Renal pelvis (tissue), 4 donors: ENCODE measurements around the gene PPM1F. TPM values are rescaled to one million over a fixed set of nuclear protein-coding genes. Genes with fewer than 3 reads are reported as not detected.

ENCODE experiments used
- DNase-seq: peaks from one replicate; pipeline ENCODE4 v3.0.0-alpha.2; 2013
- polyA plus RNA-seq, 3 donors: library from polyadenylated mRNA; unstranded; fragments of 120-200 nt; gene quantifications; one replicate each; pipeline ENCODE4 v1.2.1, GENCODE V29; 2013; ENCODE audit not compliant: insufficient read length in 3 of 3

Gene PPM1F
- polyA plus RNA-seq, 3 donors = 41.9 to 51.9 (median 43.1) TPM

- DNase-seq = no peak
Observed at GRCh38 chr22:21963286-21963685, 10.6 kb upstream of the PPM1F start.

DNA sequence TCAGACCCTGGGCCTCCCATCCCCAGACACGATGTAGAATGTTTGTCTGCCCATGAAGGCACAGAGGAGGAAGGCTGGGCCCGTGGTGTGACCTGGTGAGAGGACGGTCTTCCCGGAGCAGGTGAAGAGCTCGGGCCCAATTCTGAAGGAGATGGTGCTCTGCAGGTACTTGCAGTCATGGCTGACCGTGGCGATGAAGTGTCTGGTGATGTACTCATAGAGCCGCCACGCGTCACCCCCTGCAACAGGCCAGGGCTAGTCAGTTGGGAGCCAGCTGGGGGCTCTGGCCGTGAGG, 10.0 kb upstream of the PPM1F start:
- DNase-seq = no peak

DNA sequence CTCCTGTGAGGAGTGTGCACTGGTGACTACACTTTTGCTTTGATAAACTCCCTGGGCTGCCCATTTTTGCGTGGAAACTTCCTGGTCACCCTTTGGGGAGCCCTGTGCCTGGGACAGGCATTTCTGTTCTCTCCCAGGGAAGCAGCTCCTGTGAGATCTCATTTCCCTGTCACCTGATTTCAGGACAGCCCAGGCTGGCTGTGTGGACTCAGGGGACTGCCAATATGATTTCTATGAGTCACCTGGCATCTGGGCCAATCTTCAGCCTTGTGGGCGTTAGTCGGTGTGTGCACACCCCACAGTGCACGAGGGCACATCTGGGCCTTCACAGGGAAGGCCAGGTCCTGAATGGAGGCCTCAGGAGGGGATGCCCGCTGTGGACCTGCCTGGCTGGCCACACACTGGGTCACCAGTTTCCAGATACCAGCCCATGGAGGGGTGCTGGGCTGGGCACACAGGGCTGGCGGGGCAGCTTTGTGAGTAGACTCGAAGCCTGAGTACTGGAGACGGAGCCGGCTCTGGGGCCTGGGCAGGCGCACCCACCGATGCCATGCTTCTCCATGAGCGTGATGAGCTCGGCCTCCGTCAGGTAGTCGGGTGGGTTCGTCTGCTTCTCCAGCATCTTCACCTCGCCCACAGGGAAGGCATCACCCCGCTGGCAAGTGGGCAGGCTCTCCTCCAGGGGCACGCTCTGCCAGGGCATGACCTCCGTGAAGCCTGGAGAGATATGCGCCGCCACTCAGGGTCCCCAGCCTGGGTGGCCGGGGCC, 9.4 kb upstream of the PPM1F start:
- DNase-seq = no peak

GRCh38 chr22:21961127-21961867, 8.6 kb upstream of the PPM1F start:
- DNase-seq = no peak

GRCh38 chr22:21960200-21961126, 7.8 kb upstream of the PPM1F start:
- DNase-seq = no peak

GRCh38 chr22:21959274-21960074, 6.8 kb upstream of the PPM1F start:
- no peak for DNase-seq

GRCh38 chr22:21958360-21959273, 6.0 kb upstream of the PPM1F start:
- no peak for DNase-seq

DNA sequence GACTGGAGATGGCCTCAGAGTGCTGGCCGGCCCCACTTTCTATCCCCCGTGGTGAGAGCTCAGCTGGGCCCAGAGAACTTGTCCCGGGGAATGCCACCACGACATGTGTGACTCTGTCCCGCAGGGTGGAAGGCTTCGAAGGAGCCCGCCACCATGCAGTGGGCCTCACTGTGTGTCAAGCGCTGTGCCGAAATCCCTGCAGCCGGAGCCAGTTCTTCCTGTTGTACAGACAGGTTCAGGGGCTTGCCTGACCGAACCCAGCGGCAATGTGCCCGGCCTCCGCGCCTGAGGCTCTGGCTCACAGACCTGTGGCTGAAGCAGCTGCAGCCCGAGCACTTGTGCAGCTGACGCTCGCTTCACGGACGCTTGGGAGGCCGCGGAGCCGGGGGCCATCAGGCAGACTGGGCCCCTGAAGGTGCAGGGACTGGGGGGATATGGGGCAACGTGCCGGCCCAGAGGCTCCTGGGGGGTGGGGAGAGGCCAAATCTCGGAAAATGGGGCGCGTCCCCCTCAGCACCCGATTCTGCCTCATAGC, 650 bp downstream of the PPM1F start:
- DNase-seq = no peak

DNA sequence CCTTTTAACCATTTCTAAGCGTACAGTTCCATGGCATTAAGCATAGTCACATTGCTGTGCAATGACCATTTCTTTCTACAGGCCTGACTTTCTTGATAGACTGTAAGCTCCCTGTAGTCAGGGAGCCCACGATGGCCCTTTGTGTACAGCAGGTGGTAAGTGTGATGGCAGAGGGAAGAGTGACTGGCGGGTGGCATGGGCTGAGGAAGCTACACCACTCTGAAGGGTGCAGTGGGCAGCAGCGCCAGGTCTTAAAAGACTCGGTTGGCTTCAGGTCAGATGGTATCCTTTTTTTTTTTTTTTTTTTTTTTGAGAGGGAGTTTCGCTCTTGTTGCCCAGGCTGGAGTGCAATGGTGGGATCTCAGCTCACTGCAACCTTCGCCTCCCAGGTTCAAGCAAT, 1.6 kb downstream of the PPM1F start:
- no peak for DNase-seq

DNA sequence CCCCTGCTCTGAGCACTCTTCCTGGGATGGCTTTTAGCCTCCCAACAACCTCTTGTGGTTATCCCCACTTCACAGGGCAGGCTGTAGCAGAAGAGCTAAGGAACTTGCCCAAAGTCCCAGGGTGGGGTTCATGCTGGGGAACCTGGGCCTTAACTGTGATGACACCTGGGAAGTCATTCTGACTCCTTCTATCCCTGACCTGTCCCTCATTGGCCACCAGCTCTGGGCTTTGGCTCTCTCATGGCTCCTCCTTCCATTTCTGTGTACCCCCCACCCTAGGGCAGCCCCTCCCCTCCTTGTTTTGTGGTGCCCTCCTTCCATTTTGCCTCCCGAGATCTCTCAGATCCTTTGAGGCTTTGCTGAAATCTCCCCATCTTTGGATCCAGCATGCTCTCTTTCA, 2.7 kb downstream of the PPM1F start:
- DNase-seq = no peak

DNA sequence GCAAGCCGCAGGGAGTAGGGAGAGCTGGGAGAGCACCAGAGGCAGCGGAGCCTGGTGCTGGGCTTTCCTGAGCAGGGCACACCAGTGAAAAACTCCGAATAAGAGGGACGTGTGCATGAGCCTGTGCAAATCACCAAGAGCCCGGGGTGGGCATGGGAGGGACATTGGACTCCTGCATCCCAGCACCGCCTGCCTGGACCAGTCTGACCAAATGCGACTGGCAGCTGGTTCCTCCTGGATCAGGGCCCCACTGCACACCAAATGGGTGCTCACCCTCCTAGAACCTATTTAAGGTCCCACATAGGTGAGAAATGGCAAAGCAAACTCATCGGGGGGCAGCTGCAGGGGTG, 3.1 kb downstream of the PPM1F start:
- no peak for DNase-seq

DNA sequence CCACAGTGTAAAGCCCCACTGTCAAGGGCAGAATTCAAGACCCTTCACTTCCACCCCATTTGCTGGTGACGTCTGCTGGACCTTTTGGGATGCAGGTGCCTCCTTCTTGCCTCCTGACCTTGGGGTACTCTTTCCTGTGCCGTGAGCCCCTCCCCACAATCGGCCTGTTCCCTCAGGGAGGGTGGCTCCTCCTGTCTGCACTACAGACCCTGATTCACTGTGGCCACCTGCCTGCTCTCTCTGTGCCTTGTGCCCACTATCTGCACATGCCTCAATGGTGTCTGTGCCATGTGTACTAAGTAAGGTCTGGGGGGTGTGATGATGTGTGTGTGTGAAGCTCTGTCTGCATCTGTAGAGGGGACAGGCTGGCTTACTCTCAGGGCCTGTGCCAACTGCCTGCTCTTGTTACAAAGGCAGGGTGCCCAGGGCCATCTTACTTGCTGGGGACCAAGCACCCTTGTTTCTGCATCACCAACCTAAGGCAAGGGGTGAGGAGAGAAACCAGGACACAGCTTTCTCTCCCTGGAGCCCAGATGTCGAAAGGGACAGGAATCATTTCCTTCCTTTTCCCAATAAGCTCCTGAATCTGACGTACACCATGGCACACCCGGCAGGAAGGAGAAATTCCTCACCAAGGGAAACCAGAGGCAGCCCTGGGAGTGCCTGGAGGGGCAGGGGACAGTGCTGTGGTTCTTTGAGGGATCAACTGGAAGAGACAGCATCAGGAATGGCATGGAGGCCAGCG, 3.7 kb downstream of the PPM1F start:
- DNase-seq = no peak

- DNase-seq = no peak
Observed at GRCh38 chr22:21948390-21948789, 4.3 kb downstream of the PPM1F start.

GRCh38 chr22:21947040-21948014, 5.3 kb downstream of the PPM1F start:
- DNase-seq = no peak

- DNase-seq = no peak
Observed at GRCh38 chr22:21946262-21946925, 6.3 kb downstream of the PPM1F start.

DNA sequence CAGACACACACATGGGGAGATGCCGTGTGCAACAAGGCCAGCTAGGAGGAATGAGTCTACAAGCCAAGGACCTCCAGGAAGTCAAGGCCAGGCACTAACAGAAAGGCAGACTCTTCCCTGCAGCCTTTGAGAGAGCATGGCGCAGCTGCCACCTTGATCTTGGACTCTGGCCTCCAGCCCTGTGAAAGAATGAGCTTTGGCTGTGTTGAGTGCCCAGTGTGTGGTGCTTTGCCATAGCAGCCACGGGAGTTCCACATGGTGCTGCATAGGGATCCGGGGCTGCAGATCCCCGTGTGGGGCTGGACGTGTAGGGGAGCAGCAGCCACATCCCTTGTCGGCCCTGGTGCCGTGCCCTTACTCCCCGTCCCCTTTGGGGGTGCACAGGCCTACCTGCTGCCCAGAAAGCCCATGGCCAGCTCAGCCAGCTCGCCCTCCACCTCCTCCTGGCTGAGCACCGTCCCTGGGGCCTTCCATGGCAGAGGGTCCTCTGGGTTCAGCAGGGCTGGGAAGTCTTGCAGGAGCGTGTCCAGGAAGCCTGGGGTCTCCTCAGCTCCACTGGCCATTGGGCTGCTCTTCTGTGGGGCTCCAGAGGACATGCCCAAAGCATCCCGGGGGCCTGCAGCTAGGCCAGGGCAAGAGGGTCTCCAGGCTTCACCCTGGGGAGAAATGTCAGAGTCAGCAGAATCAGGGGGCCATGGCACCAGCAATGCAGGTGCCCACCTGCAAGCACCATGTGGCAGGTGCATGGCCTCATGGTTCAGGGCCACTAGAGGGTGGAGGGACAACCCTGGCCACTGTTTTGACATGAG, 7.0 kb downstream of the PPM1F start:
- no peak for DNase-seq

DNA sequence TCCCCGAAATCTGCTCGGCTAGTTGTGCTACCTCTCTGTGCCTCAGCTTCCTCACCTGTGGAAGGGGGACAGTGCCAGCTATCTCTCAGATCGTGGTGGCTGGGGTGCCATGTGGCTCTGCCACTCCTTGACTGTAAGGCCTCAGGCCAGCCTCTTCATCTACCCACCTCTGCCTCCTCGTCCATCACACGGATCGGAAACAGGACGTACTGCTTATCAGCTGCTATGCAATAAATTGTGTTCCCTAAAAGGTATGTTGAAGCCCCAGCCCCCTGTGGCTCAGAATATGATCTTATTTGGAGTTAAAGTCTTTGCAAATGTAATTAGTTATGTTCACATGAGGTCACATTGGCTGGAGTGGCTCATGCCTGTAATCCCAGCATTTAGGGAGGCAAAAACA, 7.8 kb downstream of the PPM1F start:
- DNase-seq = no peak
